HG02884 (cell line): ENCODE data around the gene CNPY4.

ENCODE experiments used
- ATAC-seq: cut with Tn5 transposase; IDR thresholded peaks from one replicate; pipeline ENCODE4 v1.9.1; 2021; ENCODE audit warnings: mild to moderate bottlenecking, moderate library complexity; ENCODE audit not compliant: unreplicated experiment

The CNPY4 gene

GRCh38 chr7:100166317-100166940 is 47.0 kb downstream of the CNPY4 start:
- no peak for ATAC-seq

DNA sequence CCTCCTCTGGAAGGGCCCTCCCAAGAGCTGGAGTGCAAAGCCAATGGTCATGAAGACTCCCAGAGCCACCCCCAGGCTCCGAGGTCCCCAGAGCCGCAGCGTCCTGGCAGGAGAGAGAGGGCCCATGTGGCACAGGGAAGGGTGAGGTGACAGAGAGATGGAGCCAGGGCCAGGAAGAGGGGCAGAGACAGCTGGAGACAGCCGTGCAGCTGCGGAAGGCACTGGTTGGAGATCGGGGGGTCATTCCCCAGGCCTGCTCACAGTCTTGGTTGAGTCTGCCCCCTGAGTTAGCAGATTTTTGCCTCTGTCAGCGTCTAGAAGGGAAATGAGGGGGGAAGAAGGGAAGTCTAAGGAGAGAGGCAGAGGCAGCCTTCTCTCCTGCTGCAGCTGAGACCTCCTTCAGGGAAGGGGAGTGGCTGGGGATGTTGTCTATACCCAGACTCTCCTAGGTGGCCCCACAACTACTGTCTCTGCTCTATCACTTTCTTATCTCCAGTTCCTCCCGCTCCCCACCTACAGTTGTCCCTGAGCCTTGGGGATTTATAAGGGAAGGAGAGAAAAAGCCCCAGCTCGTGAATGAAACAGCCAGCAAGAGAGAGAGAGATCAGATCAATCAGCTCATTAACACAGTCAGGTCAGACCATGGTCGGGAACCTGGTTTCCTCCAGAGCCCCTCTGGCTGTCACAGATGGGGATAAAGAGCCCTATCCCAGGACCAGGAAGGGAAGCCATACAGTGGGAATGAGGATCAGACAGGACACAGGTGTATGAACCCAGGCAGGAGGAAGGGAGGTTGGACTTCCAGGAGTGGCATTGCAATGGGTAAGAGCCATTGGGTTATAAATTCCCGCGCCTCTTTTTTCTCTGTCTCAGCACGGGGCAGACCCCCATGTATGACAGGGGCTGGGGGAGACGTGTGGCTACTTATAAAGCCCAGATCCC is 47.8 kb downstream of the CNPY4 start:
- ATAC-seq, result no peak

GRCh38 chr7:100167912-100168323 is 48.5 kb downstream of the CNPY4 start:
- ATAC-seq, result no peak

DNA sequence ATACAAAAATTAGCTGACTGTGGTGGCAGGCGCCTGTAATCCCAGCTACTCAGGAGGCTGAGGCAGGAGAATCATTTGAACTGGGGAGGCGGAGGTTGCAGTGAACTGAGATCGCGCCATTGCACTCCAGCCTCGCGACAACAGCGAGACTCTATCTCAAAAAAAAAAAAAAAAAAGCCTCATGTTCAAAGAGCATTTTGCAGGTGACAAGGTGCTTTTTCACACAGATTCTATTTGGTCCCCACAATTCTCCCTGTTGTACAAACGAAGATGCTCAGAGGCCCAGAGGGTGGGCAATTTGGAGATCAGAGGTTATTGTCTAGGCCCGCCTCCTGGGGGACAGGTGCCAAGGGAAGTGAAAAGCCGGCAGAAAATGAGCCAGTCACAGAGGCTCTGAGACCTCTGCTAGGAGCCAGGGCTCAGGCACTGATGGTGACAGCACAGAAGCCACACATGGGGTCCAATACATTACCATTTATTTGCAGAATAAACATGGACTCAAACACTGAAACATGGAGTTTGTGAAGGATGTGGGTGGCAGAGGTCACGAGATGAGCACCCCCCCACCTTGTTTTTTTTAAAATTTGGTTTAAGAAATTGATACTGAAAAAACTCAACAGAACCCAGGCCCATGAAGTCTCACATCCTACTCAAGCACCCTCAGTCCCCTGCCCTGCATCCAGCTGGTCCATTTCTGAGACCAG is 49.9 kb downstream of the CNPY4 start:
- no peak for ATAC-seq

DNA sequence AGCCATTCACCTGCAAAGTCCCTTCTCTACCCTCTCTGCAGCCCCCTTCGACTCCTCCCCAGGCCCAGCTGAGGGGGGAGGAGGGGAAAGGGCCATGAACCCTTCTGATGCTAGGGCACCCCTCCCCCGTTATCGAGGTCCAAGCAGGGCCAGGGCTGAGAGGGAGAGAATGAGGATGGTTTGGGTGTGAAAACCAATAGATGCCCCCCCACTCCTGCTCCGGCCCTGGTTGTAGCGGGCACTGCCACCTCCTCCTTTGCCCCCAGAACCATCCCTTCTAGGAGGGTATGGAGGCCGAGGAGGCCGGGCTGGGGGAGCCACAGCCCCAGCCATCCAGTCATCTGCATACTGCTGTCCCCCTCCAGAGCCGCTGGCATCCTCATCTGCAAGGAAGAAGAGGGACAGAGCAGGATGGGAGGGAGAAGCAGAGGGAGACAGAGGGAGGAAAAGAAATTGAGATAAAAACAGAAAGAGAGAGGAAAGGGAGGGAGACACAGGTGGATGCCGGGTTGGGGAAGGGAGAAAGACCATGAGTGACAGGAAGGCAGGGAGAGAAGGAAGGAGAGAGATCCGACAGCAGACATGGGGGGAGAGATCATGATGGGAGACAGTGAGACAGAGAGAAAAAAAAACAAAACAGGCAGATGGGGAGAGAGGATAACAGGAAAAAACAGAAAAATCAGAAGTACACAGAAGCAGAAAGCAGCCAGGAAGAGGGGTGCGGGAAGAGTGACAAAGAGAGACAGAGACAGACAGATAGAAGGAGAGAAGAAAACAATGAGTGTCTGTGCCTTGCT is 50.9 kb downstream of the CNPY4 start:
- ATAC-seq, result no peak

DNA sequence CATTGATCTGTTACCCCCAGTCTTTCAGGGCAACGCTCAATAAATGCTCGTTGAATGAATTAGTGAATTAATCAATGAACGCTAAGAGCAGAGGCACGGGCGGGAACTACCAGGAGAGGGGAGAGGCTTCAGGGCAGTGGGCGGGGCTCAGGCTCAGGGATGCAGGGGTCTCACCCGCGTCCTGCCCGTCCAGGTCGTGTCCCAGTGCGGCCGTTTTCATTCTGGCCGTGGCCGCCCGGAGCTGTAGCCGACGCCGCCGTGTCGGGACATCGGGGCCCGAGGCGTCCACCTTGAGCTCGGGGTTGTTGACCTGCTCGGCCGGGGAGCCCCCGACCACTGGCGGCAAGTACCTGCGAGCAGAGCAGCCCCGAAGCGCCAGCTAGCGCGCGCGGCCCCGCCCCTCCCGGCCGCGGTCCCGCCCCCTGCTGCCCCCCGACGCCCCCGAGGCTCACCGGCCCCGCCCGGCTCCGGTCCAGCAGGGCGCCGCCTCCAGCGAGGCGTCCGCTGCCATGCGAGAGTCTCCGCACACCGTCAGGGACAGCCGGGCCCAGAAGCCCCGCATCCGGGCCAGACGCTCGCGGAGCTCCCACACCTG is 51.8 kb downstream of the CNPY4 start:
- no peak for ATAC-seq

GRCh38 chr7:100171840-100172239 is 52.4 kb downstream of the CNPY4 start:
- ATAC-seq, result no peak

- ATAC-seq, result no peak
Observed at GRCh38 chr7:100173806-100174495, 54.5 kb downstream of the CNPY4 start.

GRCh38 chr7:100174582-100174981 is 55.1 kb downstream of the CNPY4 start:
- no peak for ATAC-seq
